H1 (cell line): ENCODE measurements around the gene VPS13D. TPM values are rescaled to one million over a fixed set of nuclear protein-coding genes. Genes with fewer than 3 reads are reported as not detected.

Experiments
- CTCF ChIA-PET: fragments of 300-600 bp; sonication (Branson Sonifier 250); formaldehyde crosslinking; loops from one replicate; lab custom pipeline; 2021; ENCODE audit not compliant: partially characterized antibody; lab: Charles Lee
- POLR2A ChIA-PET: fragments of 300-600 bp; sonication (Branson Sonifier 250); formaldehyde crosslinking; loops from one replicate; lab custom pipeline; 2021; ENCODE audit warnings: inconsistent platforms; ENCODE audit not compliant: partially characterized antibody; lab: Charles Lee
- DNase-seq, 2 experiments: peaks; one replicate each; pipeline versions ENCODE4 v3.0.0 to v3.0.0-alpha.2; 2010 to 2022; ENCODE audit warnings: low spot score in 2 of 2, low read depth in 1 of 2, mixed read lengths in 1 of 2
- FAIRE-seq: peaks from 2 replicates; lab custom pipeline; 2011; peaks lifted over from hg19 to GRCh38; lab: Jason Lieb, UNC
- H2AFZ ChIP-seq: 2 replicates; pipeline ENCODE4 v1.8.1; 2012; ENCODE audit warnings: low read length, inconsistent platforms
- H2AK5ac ChIP-seq: 2 replicates; pipeline ENCODE4 v1.6.1; 2013; ENCODE audit warnings: low read depth, low read length
- H2BK120ac ChIP-seq: replicated peaks from 2 replicates; pipeline ENCODE3; 2013; ENCODE audit warnings: low read depth, low read length, inconsistent platforms
- H2BK12ac ChIP-seq: 2 replicates; pipeline ENCODE4 v1.6.1; 2013; ENCODE audit warnings: low read depth, low read length
- H2BK15ac ChIP-seq: 2 replicates; pipeline ENCODE4 v1.6.1; 2013; ENCODE audit warnings: low read length
- H2BK20ac ChIP-seq: 2 replicates; pipeline ENCODE4 v1.6.1; 2013; ENCODE audit warnings: low read length
- H2BK5ac ChIP-seq: 2 replicates; pipeline ENCODE4 v1.6.1; 2013; ENCODE audit warnings: low read depth, low read length
- H3K14ac ChIP-seq: 2 replicates; pipeline ENCODE4 v1.6.1; 2013; ENCODE audit warnings: inconsistent platforms; ENCODE audit not compliant: insufficient read length
- H3K18ac ChIP-seq: 2 replicates; pipeline ENCODE4 v1.6.1; 2013; ENCODE audit warnings: low read length; ENCODE audit errors: extremely low read depth
- H3K23ac ChIP-seq: 2 replicates; pipeline ENCODE4 v1.6.1; 2013; ENCODE audit warnings: inconsistent platforms; ENCODE audit not compliant: insufficient read length
- H3K23me2 ChIP-seq: 2 replicates; pipeline ENCODE4 v1.6.1; 2013; ENCODE audit warnings: low read depth, low read length
- H3K27ac ChIP-seq: 2 replicates; pipeline ENCODE4 v1.6.1; 2011; ENCODE audit warnings: low read depth, low read length, inconsistent platforms
- H3K27me3 ChIP-seq, 4 experiments: replicated peaks in 1 of 4; 1 replicate in 1 of 4; 2 replicates in 3 of 4; pipeline versions ENCODE4 v1.6.1 to v1.8.1; 2011 to 2013; ENCODE audit warnings: low read length in 3 of 4, mild to moderate bottlenecking in 3 of 4, inconsistent platforms in 2 of 4, mixed read lengths in 2 of 4, moderate library complexity in 1 of 4; ENCODE audit not compliant: control insufficient read depth in 3 of 4, insufficient read depth in 3 of 4; ENCODE audit errors: extremely low read depth in 1 of 4
- H3K36me3 ChIP-seq, 4 experiments: 2 replicates each; pipeline versions ENCODE4 v1.6.1 to v1.8.1; 2011 to 2013; ENCODE audit warnings: mild to moderate bottlenecking in 4 of 4, low read length in 3 of 4, moderate library complexity in 2 of 4, control low read depth in 1 of 4, inconsistent platforms in 1 of 4; ENCODE audit not compliant: insufficient read depth in 4 of 4, control insufficient read depth in 2 of 4
- H3K4ac ChIP-seq: replicated peaks from 2 replicates; pipeline ENCODE3; 2013; ENCODE audit warnings: low read length, low read depth, mixed read lengths, inconsistent platforms; ENCODE audit not compliant: insufficient read length
- H3K4me1 ChIP-seq, 4 experiments: replicated peaks in 1 of 4; 1 replicate in 1 of 4; 2 replicates in 3 of 4; pipeline versions ENCODE4 v1.6.1 to v1.8.1; 2011 to 2013; ENCODE audit warnings: low read length in 3 of 4, inconsistent platforms in 2 of 4, mixed read lengths in 1 of 4; ENCODE audit not compliant: insufficient read depth in 4 of 4, control insufficient read depth in 3 of 4
- H3K4me2 ChIP-seq, 2 experiments: 2 replicates each; pipeline versions ENCODE4 v1.6.1 to v1.8.1; 2011 to 2013; ENCODE audit warnings: low read depth in 2 of 2, low read length in 2 of 2, control low read depth in 1 of 2, inconsistent platforms in 1 of 2, mild to moderate bottlenecking in 1 of 2; ENCODE audit not compliant: insufficient read depth in 1 of 2
- H3K4me3 ChIP-seq, 4 experiments: fragments of 200-600, 300-600 bp in 1 of 4; sonication (generic), shearing (Covaris generic), sonication (Bioruptor Twin) in 1 of 4; 2 replicates each; pipeline versions ENCODE4 v1.5.1 to v1.8.1; 2011 to 2016; ENCODE audit warnings: low read length in 4 of 4, low read depth in 3 of 4, control low read depth in 2 of 4, inconsistent platforms in 2 of 4, mild to moderate bottlenecking in 2 of 4, mixed read lengths in 1 of 4, moderate library complexity in 1 of 4; ENCODE audit not compliant: insufficient read depth in 2 of 4; ENCODE audit errors: extremely low read depth in 1 of 4
- H3K56ac ChIP-seq: replicated peaks from 2 replicates; pipeline ENCODE3; 2013; ENCODE audit warnings: low read depth, mild to moderate bottlenecking, mixed read lengths, low read length, inconsistent platforms; ENCODE audit not compliant: insufficient read length
- H3K79me1 ChIP-seq: 2 replicates; pipeline ENCODE4 v1.6.1; 2013; ENCODE audit warnings: low read depth, low read length, control low read depth
- H3K79me2 ChIP-seq, 2 experiments: 2 replicates each; pipeline versions ENCODE4 v1.6.1 to v1.8.1; 2012 to 2013; ENCODE audit warnings: low read length in 2 of 2, mild to moderate bottlenecking in 2 of 2, inconsistent platforms in 1 of 2; ENCODE audit not compliant: insufficient read depth in 2 of 2, control insufficient read depth in 1 of 2
- H3K9ac ChIP-seq, 4 experiments: replicated peaks in 1 of 4; 1 replicate in 1 of 4; 2 replicates in 3 of 4; pipeline versions ENCODE4 v1.6.1 to v1.8.1; 2011 to 2013; ENCODE audit warnings: low read depth in 3 of 4, low read length in 3 of 4, control low read depth in 2 of 4, mild to moderate bottlenecking in 2 of 4, moderate library complexity in 2 of 4, inconsistent platforms in 1 of 4; ENCODE audit errors: extremely low read depth in 1 of 4
- H3K9me3 ChIP-seq, 2 experiments: 2 replicates each; pipeline versions ENCODE4 v1.6.1 to v1.8.1; 2012 to 2013; ENCODE audit warnings: mild to moderate bottlenecking in 2 of 2, moderate library complexity in 2 of 2, control low read depth in 1 of 2, inconsistent platforms in 1 of 2, low read depth in 1 of 2, low read length in 1 of 2, mixed read lengths in 1 of 2; ENCODE audit not compliant: insufficient read depth in 2 of 2
- H4K20me1 ChIP-seq, 2 experiments: replicated peaks in 1 of 2; 2 replicates each; pipeline versions ENCODE3 to v1.8.1; 2011 to 2013; ENCODE audit warnings: inconsistent platforms in 2 of 2, low read length in 2 of 2, mild to moderate bottlenecking in 1 of 2; ENCODE audit not compliant: insufficient read depth in 2 of 2, control insufficient read depth in 1 of 2
- H4K5ac ChIP-seq: 2 replicates; pipeline ENCODE4 v1.6.1; 2013; ENCODE audit warnings: low read length, low read depth, mixed read lengths, inconsistent platforms; ENCODE audit not compliant: insufficient read length
- H4K8ac ChIP-seq: 2 replicates; pipeline ENCODE4 v1.8.0; 2013; ENCODE audit warnings: mild to moderate bottlenecking, moderate library complexity, low read length, inconsistent platforms; ENCODE audit not compliant: insufficient read depth; ENCODE audit errors: extremely low read depth
- H4K91ac ChIP-seq: replicated peaks from 2 replicates; pipeline ENCODE3; 2013; ENCODE audit warnings: low read length, mixed read lengths, inconsistent platforms; ENCODE audit not compliant: insufficient read length
- EP300 ChIP-seq, 2 experiments: IDR thresholded peaks; 1 replicate in 1 of 2; 2 replicates in 1 of 2; pipeline ENCODE4 v1.6.1; 2011 to 2012; ENCODE audit warnings: low read depth in 2 of 2, low read length in 2 of 2, mild to moderate bottlenecking in 2 of 2, borderline replicate concordance in 1 of 2, inconsistent platforms in 1 of 2, moderate library complexity in 1 of 2
- WGBS, 2 experiments: shearing (Covaris generic) in 1 of 2; methylation state at CpG; one replicate each; pipeline versions ENCODE4 v1.1.6 to v1.1.7; 2013 to 2015; ENCODE audit warnings: low lambda C conversion rate in 2 of 2, mixed read lengths in 2 of 2, inconsistent platforms in 1 of 2, low coverage in 1 of 2, missing lambda C conversion rate in 1 of 2; ENCODE audit not compliant: insufficient replicate concordance in 2 of 2, insufficient coverage in 1 of 2, insufficient read length in 1 of 2; ENCODE audit errors: extremely low coverage in 1 of 2, missing lambda C conversion rate in 1 of 2; 5-methylcytosine and 5-hydroxymethylcytosine counted together
- polyA plus RNA-seq, 7 experiments: library from polyadenylated mRNA; depleted of rRNA in 3 of 7; stranded (reverse) in 5 of 7; unstranded in 2 of 7; fragments of >200 nt in 5 of 7; fragments of 200-250 nt in 2 of 7; gene quantifications; 1 replicate in 5 of 7; 2 replicates in 1 of 7; 4 replicates in 1 of 7; pipeline versions ENCODE4 v1.2.1 to v1.2.3, GENCODE V29; 2011 to 2013; ENCODE audit warnings: missing spikeins in 2 of 7, mixed read lengths in 2 of 7
- total RNA-seq: library from RNA; stranded (reverse); fragmentation: NEBNext Ultra II Directional; extraction: Animal tissue kit (Norgen Biotek cat#: 25700); gene quantifications from 2 replicates; pipeline ENCODE4 v1.2.1, GENCODE V29; 2021
- TF ChIP-seq, protein P1 (sequence below): IDR thresholded peaks from 2 replicates; pipeline ENCODE4 v1.6.1; 2012; ENCODE audit warnings: inconsistent platforms

The VPS13D gene
- total and polyA plus RNA-seq, 2 of the 8 experiments (the other 6 are each of a cell fraction or from before 2014, with no cell fraction given): 10.9 to 31.2 TPM

DNA sequence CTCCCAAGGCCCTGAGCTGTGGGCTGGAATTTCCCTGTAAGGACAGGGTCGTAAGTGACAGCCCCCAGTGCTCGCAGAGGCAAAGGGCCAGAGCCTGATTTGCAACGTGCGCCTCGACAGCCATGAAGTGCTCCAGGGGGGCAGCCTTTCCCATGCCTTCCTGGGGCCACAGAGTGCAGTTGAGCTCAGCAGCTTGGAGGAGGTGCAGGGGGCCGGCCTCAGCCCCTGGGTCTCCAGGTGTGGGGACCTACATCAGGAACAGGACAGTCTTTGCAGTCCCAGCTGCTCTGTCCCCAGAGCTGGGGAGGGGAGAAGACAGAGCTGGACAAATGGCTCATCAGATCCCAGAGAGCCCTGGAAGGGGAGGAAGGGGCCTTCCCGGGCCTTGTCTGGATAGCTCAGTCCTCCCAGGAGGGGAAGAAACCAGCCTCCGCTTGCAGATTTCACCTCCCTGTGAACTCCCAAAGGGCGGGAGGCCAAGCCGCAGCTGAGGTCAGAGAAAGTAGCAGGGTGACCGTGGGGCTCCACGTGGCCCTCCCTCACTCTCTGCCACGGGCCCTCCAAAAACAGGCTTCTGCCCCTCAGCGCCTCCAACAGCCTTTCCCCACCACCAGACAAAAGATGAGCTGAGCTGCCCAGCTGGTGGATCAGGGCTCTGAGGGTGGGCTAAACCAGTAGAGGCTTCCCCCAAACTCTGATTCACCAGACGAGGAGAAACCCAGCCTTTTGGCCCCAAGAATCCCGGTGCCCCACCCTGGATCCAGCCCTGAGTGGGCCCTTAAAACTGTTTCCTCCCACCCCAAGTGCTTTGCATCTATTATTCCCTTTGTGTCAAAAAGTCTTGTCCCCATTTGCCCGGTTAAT is 311.7 kb downstream of the VPS13D start:
- no peaks in the 10 kb centered on the region for H3K79me1 ChIP-seq
- no peaks in the 10 kb centered on the region for H3K9me3 ChIP-seq
- ChIA-PET CTCF (interaction anchor here (0.6 to 1.6 kb wide), 8 partner anchors 28 to 266 kb away, joined by 3 to 5 read pairs (median 3); no protein-coding TSS in a partner anchor), POLR2A (interaction anchor here (0.6 to 1.1 kb wide), 5 partner anchors 9 to 1394 kb away, joined by 3 read pairs; partner anchors contain the start of gene DHRS3)
- FAIRE-seq (no peak), DNase-seq (no peak)
- no peaks in the 10 kb centered on the region for H4K20me1 ChIP-seq
- H3K14ac ChIP-seq: no peak overlapping the region
- H2BK12ac ChIP-seq: no peak overlapping the region
- H2BK5ac ChIP-seq: no peak overlapping the region
- 77% methylated on average over 17 of the region's 17 CpGs; no CpG with 5 or more reads in 1 of the 2 experiments for whole genome bisulfite sequencing, 2 experiments
- no peak overlapping the region for H4K91ac ChIP-seq
- peaks cover 4% of the 10 kb centered on the region; the same call in 1 of the 2 replicates for H3K23me2 ChIP-seq
- H4K5ac ChIP-seq: no peak overlapping the region
- H3K9ac ChIP-seq: no peak overlapping the region
- H2BK15ac ChIP-seq: peak overlapping the region; percentile 89; the same call in 1 of the 2 replicates
- H3K4ac ChIP-seq: no peak overlapping the region
- H3K4me1 ChIP-seq: peaks cover 0 to 18% (median 10%) of the 10 kb centered on the region in 4 experiments; a peak in 6 of 7 replicates
- no peak overlapping the region for H3K56ac ChIP-seq
- H2BK120ac ChIP-seq: no peak overlapping the region
- no peak overlapping the region for H2AFZ ChIP-seq
- H3K18ac ChIP-seq: peak overlapping the region; percentile 53
- H2BK20ac ChIP-seq: no peak overlapping the region
- H3K79me2 ChIP-seq: no peaks in the 10 kb centered on the region
- no peak overlapping the region for H3K4me3 ChIP-seq
- H3K27me3 ChIP-seq: peaks cover 0 to 5% (median 0%) of the 10 kb centered on the region in 4 experiments; a peak in 1 of 7 replicates
- no peak overlapping the region for H3K23ac ChIP-seq
- TF ChIP-seq EP300 (IDR thresholded peaks at IDR 0.05; ENCODE audit: borderline replicate concordance in 1 of 2, low read depth in 2 of 2, low read length in 2 of 2): no peak
- TF ChIP-seq, protein P1, sequence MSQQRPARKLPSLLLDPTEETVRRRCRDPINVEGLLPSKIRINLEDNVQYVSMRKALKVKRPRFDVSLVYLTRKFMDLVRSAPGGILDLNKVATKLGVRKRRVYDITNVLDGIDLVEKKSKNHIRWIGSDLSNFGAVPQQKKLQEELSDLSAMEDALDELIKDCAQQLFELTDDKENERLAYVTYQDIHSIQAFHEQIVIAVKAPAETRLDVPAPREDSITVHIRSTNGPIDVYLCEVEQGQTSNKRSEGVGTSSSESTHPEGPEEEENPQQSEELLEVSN: 0 out of 2 replicates have a peak, but pooled peaks have one; percentile 17
- H3K27ac ChIP-seq: no peak overlapping the region
- no peaks in the 10 kb centered on the region for H3K36me3 ChIP-seq
- no peak overlapping the region for H2AK5ac ChIP-seq
- H4K8ac ChIP-seq: no peak overlapping the region
- H3K4me2 ChIP-seq: no peak overlapping the region
